ENCODE measurements around the gene CILP.

The CILP gene

GRCh38 chr15:65156692-65157091 is 54.6 kb downstream of the CILP start:
- DNase-seq (ENCODE audit: low spot score): no peak

DNA sequence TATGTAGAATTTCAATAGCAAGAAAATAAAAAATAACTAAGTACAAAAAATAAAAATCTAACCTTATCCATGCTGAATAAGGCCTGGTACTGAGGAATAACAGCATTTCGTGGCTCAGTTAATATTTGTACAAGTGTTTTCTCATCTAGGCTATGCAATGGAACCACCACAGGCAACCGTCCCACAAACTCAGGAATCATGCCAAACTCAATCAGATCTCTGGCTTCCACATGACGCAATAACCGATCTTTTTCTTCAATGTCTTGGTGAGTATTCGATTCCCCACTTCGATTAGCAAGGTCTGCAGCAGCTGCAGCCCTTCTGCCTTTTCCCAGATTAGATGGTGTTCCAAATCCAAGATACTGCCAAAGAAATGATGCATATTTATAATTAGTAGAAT is 56.6 kb downstream of the CILP start:
- DNase-seq (ENCODE audit: low spot score): no peak

- DNase-seq (ENCODE audit: low spot score): no peak
Observed at GRCh38 chr15:65147902-65148301, 63.4 kb downstream of the CILP start.

DNA sequence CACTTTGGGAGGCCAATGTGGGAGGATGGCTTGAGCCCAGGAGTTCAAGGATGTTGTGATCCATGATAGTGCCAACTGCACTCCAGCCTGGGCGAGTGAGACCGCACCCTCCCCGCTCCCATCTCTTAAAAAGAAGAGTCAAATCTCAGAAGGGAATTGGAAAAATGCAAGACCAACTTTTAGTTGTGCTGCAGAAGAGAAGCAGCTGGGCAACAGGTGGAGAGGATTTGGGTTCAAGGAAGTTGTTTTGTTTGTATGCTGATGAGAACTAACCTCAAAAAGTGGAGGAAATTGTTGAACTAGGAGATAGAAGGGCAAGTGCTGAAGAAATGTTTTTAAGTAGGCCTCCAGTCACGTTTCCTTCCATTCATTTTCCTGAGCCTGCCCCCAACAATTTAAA is 64.8 kb downstream of the CILP start:
- no peak for DNase-seq (ENCODE audit: low spot score)
